Endothelial cell of coronary artery (primary cell): Measurements from ENCODE around the gene TRIM49D1. TPM values are rescaled to one million over a fixed set of nuclear protein-coding genes. Genes with fewer than 3 reads are reported as not detected.

Experiments
- total RNA-seq: library from RNA; depleted of rRNA; stranded (reverse); fragments of >200 nt; gene quantifications from 2 replicates; pipeline ENCODE4 v1.2.3, GENCODE V29; 2014

The TRIM49D1 gene, protein sequence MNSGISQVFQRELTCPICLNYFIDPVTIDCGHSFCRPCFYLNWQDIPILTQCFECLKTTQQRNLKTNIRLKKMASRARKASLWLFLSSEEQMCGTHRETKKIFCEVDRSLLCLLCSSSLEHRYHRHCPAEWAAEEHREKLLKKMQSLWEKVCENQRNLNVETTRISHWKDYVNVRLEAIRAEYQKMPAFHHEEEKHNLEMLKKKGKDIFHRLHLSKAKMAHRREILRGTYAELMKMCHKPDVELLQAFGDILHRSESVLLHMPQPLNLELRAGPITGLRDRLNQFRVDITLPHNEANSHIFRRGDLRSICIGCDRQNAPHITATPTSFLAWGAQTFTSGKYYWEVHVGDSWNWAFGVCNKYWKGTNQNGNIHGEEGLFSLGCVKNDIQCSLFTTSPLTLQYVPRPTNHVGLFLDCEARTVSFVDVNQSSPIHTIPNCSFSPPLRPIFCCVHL
- not detected in 2 replicates for total RNA-seq

DNA sequence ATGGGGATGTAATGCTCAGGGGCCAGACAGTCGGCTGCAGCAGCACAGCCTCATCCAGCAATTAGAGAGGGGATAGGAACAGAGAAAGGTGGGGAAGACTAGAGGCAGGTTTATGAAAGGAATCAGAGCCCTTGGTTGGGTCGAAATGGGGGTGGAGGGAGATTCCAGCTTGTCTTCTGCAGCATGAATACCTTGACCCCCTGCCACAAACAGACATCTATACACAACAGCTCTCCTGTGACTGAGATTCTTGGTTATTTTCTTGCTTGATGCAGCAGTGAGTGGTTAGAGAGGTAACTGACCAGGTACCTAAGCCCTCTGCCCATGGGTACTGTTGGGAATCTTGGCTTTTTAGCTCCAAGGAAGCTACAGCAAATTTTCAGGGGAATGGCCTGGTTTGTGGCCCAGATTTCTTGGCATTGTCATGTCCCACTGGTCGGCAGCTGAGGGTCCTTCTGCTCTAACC lies at the start of gene TRIM49D1:
Gene TRIM49D1, minus strand, starts transcription at position 51 of the 466 bp plus-strand sequence. CDS start 4,535 bp downstream, outside the sequence.

DNA sequence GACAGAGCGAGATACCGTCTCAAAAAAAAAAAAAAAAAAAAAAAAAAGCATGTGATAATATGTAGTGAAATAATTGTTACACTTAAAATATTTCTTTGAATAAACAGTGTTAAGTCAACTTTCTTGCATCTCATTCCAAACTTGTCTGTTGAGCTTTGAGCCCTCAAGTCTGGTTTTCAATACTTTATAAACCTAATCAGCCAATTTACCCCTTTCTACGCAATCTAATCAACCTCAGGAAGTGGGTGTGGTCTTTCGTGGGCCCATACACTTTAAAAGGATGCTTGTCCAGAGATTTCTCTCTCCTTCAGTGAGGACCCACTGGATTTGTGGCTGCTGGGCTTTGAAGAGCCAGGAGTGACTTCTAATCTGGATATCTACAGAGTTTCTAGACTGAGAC lies 43.7 kb upstream of the TRIM49D1 start, which contains the start of gene TRIM64:
Gene TRIM64, plus strand, starts transcription at position 301 of the 400 bp plus-strand sequence. CDS start 2,467 bp downstream, outside the sequence.

DNA sequence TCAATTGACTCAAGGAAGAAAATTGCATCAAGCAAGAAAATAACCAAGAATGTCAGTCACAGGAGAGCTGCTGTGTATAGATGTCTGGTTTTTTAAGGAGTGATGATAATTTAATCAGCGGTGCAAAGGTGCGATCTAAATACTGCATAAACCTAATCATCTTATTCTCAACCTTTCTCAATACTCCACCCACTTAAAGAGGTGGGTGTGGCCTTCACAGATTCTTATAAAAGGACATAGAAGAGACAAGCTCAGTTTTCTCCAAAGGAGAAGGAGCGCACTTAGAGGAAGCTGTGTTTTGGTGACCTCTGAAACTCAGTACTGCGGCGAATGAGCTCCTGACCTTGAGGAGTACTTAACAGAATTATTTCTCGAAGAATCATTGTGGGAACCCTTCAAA lies 1.7 kb upstream of the TRIM49D1 start, which contains the start of gene TRIM49D2:
Gene TRIM49D2, plus strand, starts transcription at position 301 of the 400 bp plus-strand sequence. CDS start 2,698 bp downstream, outside the sequence.

Other genes starting within 250 kb of the TRIM49D1 start
- gene TRIM77, start 211.9 kb downstream of the TRIM49D1 start, total RNA-seq: not detected in 2 replicates
- gene TRIM49, start 113.7 kb downstream of the TRIM49D1 start, total RNA-seq: not detected in 2 replicates
- not detected in 2 replicates for gene TRIM64B, start 43.8 kb downstream of the TRIM49D1 start, total RNA-seq
- not detected in 2 replicates for gene TRIM49D2, start 1.8 kb upstream of the TRIM49D1 start, total RNA-seq
- gene TRIM64, start 43.8 kb upstream of the TRIM49D1 start, total RNA-seq: not detected in 2 replicates
- not detected in 2 replicates for gene TRIM49C, start 108.9 kb upstream of the TRIM49D1 start, total RNA-seq
- not detected in 2 replicates for gene UBTFL1, start 163.7 kb upstream of the TRIM49D1 start, total RNA-seq
- gene NAALAD2, start 212.4 kb upstream of the TRIM49D1 start, total RNA-seq: under 0.01 and 0.19 TPM in 2 replicates